Subcutaneous adipose tissue (tissue), 4 donors: ENCODE data around the gene SLC27A3. TPM values are rescaled to one million over a fixed set of nuclear protein-coding genes. Genes with fewer than 3 reads are reported as not detected.

Experiments used
- CTCF ChIP-seq: fragments of 450-650 bp; IDR thresholded peaks from one replicate; pipeline ENCODE4 v1.5.1; 2016; ENCODE audit warnings: low read depth, mild to moderate bottlenecking, control low read depth, antibody characterized with exemption, moderate library complexity
- total RNA-seq, 4 donors: library from RNA; depleted of rRNA; stranded (reverse); fragments of >200 nt; gene quantifications; one replicate each; pipeline ENCODE4 v1.1.0, GENCODE V29; 2016

The SLC27A3 gene
- total RNA-seq, 4 donors from 2014 or later: 20.4 to 104 (median 46.0) TPM

GRCh38 chr1:153799016-153799415 is 23.8 kb downstream of the SLC27A3 start:
- no peak for TF ChIP-seq CTCF

GRCh38 chr1:153799566-153800465 is 24.6 kb downstream of the SLC27A3 start:
- TF ChIP-seq CTCF: no peak

GRCh38 chr1:153800516-153800915 is 25.3 kb downstream of the SLC27A3 start:
- no peak for TF ChIP-seq CTCF

- no peak for TF ChIP-seq CTCF
Observed at GRCh38 chr1:153801028-153801625, 25.9 kb downstream of the SLC27A3 start.

- TF ChIP-seq CTCF: no peak
Observed at GRCh38 chr1:153801786-153802697, 26.8 kb downstream of the SLC27A3 start.

- no peak for TF ChIP-seq CTCF
Observed at GRCh38 chr1:153803470-153804056, 28.4 kb downstream of the SLC27A3 start.
